Erythroblast (primary cell): Measurements from ENCODE around the gene FAM13B.
"Not testable (repeated sequence)": the region's sequence is repeated elsewhere in the genome, so short reads cannot be mapped to it uniquely, and the experiment has no call there.

ENCODE experiments used
- DNase-seq, 2 experiments: peaks; one replicate each; lab custom pipeline; 2025; lab: John Stamatoyannopoulos, UW
- GATA1 ChIP-seq: IDR thresholded peaks from 2 replicates; pipeline ENCODE4 v1.6.1; 2011; ENCODE audit warnings: low read depth, mild to moderate bottlenecking, control low read depth, low read length, moderate library complexity
- POLR2A ChIP-seq: IDR thresholded peaks from 2 replicates; pipeline ENCODE4 v1.6.1; 2011; ENCODE audit warnings: mild to moderate bottlenecking, low read length

FAM13B gene

DNA sequence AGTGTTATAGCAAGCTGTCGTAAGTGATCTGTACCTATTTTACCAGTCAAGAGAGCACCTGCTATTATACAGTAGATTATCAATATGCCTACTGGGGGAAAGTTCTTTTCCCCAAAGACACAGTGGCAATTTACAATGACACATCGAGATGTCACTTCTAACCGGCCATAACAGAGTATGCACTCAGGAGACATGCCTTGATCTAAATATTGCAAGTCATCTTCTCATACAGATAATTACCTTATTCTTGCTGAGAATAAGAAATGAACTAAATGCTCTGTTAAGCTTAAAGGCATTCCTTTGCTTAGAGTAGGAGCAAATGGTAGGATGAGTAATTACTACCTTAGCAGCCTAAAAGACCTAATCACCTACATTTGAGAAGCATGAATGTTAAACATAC lies 72.1 kb downstream of the FAM13B start:
- peak; percentile 5 to 36 for DNase-seq
- no peak for TF ChIP-seq POLR2A

DNA sequence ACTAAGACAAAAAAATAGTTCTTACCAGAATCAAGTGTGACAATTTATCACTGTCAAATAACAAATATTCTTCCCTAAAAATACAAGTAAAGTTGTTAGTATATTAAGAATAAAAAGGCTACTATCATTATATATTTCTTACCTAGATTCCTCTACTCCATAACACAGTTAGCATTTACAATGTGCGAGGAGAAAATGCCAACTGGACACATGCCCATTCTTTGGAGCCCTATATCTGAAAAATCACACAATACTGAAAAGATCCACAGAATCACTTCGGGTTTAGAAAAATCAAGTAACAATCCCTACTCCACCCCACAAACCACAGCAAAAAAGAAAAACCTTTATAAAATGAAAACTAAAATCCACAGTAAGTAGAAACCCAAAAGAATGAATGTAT lies 72.7 kb downstream of the FAM13B start:
- DNase-seq: no peak
- TF ChIP-seq GATA1 (no peak), POLR2A (no peak)

- no peak for TF ChIP-seq GATA1
- TF ChIP-seq POLR2A: no peak
Measured at GRCh38 chr5:137959488-137959887, 73.4 kb downstream of the FAM13B start.

DNA sequence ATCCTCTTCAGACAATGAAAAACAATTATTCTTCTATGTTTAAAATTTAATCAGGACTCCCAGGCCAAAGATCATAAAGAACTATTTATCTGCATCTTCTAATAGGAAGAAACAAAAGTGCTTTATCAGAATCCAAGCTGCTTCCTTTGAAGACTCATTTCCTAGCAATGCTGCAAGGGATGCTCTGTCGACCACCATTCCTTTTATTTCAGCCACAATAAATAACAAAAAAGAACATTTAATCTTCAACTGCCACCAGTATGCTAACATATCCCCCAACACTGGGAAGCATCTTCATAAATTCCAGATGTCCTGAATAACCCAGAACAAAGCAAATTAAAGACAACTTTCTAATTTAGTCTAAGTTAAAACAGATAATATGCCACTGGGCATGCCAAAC lies 74.9 kb downstream of the FAM13B start:
- TF ChIP-seq POLR2A: no peak
- TF ChIP-seq GATA1: no peak
- DNase-seq: no peak

More at GRCh38 chr5:137959488-137959887, 73.4 kb downstream of the FAM13B start:
- no peak for DNase-seq

DNA sequence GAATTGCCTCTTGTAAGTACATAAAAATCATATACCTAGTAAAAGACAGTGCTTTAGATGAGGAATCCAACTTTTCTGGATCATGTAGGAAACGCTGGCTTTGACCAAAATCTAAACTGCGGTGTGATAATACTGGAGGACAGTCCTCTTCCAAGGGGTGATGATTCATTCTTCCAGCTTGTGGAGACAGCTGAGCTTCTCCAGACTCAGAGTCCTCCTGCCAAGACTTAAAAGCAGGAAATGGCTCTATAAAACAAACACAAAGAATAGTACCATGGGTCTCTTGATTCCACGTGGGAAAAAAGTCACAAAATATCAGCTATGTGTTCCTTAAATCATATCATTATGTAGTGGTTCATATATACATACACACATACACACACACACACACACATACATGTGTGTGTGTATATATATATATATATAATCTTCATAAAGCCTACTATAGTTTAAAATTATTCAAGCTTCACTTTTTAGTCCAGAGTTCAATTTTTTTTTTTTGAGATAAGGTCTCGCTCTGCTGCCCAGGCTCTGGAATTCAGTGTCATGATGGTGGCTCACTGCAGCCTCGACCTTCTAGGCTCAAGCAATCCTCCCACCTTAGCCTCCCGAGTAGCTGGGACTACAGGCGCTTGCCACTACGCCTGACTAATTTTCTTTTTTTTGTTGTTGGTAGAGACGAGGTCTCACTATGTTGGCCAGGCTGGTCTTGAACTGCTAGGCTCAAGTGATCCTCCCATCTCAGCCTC lies 78.6 kb downstream of the FAM13B start:
- TF ChIP-seq GATA1: no peak
- DNase-seq: no peak

GRCh38 chr5:137945825-137946224 lies 87.1 kb downstream of the FAM13B start:
- TF ChIP-seq POLR2A (no peak), GATA1 (no peak)
- DNase-seq: no peak

DNA sequence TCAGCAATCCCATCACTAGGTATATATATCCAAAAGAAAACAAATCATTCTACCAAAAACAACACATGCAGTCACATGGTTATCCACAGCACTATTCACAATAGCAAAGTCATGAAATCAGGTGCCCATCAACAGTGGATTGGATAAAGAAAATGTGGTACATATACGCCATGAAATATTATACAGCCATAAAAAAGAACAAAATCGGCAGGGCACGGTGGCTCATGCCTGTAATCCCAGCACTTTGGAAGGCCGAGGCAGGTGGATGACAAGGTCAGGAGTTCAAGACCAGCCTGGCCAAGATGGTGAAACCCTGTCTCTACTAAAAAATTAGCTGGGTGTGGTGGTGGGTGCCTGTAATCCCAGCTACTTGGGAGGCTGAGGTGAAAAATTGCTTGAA lies 88.6 kb downstream of the FAM13B start:
- not testable (repeated sequence) for DNase-seq

GRCh38 chr5:137939331-137939730 lies 93.5 kb downstream of the FAM13B start:
- TF ChIP-seq GATA1 (no peak), POLR2A (no peak)
- no peak for DNase-seq

DNA sequence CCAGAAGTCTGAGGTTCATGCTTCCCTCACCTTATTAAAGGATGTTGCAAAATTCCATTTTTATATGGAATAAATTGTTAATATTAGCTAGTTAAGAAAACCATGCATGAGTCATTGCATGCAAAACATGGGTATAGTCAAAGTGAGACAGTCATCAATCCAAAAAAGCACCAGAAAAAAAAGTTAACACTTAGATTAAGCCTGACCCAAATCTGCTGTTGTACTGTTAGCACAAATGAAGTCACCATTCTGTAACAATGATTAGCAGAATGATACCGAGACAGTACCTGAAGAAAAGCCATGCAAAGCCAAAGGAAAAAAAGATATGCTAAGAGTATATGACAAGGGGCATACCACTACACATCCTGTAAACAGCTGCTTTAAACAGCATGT lies 94.1 kb downstream of the FAM13B start:
- no peak for DNase-seq
- TF ChIP-seq GATA1 (no peak), POLR2A (no peak)

DNA sequence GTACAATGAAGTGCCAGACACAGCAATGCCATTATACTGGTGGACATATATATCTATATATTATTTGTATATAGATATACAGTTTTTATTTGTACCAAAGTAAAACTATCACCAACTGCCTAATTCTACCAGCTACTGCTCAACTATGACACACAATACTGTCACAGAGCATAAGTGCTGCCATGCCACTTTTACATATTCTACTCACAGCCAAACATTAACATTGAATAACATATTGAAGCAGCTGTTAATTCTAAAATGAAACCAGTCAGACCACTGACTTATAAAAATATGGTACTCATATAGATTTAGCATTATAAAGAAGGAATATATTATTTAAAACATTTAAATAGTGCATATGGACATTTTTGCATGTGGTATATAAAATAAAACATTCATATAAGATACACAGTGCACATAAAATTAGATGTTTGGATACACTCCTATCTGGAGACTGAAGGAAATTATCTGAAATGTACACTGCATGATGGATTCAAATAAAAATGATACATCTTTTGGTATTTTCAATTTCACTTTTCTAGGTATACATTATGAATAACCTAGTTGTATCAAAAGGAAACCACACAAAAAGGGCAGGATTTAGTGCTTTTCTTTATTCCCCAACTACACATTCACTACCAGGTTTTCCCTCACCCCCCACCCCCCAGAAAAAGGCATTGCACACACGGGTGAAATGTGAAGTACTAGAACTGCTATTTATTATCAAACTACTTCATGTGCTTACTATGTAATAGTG lies 94.7 kb downstream of the FAM13B start:
- TF ChIP-seq GATA1: no peak
- TF ChIP-seq POLR2A: no peak
- DNase-seq: no peak

GRCh38 chr5:137935694-137936093 lies 97.2 kb downstream of the FAM13B start:
- DNase-seq: no peak
- TF ChIP-seq POLR2A (no peak), GATA1 (no peak)

DNA sequence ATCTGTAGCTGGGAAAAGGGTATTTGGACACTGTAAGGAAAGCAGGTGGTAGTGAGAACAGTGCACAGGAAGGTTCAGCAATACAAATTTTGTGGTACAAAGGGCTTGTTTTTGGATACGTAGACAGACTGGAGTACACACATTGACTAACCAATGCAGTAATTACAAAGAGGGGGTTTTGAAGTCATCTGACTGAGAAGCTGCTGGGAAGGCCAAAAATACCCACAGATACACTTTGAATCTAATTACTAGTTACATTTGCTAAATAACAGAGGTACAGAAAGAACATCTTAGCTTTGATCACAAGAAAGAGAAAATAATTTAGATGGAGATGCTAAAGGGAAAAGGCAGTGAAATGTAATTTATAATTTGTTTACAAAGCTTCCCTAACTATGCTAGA lies 97.7 kb downstream of the FAM13B start:
- DNase-seq: no peak
- TF ChIP-seq POLR2A (no peak), GATA1 (no peak)

- DNase-seq: no peak
- TF ChIP-seq GATA1 (no peak), POLR2A (no peak)
Measured at GRCh38 chr5:137933491-137933911, 99.4 kb downstream of the FAM13B start.

DNA sequence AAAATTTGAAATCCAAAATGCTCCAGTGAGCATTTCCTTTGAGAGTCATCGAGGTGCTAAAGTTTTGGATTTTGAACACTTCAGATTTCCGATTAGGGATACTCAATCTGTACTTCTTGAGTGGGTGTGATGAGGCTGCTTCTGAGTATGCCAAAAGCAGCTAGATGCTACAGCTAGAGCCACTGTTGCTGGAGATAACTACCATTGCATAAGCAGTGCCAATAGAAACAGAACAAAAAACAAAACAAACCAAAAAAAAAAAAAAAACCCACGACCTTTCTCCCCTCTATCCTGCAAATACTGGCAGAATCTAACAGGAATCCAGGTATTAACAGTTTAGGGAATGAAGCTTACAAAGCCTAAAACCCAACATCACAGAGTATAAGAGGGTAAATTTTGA lies 100.1 kb downstream of the FAM13B start:
- DNase-seq: no peak
- TF ChIP-seq GATA1: no peak
- no peak for TF ChIP-seq POLR2A

DNA sequence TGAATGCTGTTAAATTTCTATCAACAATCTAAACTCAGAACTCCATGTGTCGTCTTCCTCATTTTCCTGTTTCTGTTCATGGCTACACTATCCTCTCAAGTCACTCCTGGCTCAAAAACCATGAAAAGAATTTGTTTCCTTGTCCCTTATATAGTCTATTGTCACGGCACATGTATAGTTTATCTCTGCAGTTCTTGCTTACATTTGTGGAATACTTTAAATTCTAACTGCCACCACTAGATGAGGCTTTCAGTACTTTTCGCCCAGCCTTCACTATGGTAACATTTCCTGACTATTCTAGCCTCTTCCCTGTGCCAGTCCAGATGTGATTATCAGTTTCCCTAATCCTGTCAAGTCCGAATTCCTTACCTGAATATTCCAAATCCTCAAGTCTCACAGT lies 109.0 kb downstream of the FAM13B start:
- no peak for DNase-seq

More for the DNA sequence above, 109.0 kb downstream of the FAM13B start:
- TF ChIP-seq GATA1 (no peak), POLR2A (no peak)
